Lung (tissue), 12 donors: ENCODE measurements around the gene SWAP70. TPM values are rescaled to one million over a fixed set of nuclear protein-coding genes. Genes with fewer than 3 reads are reported as not detected.
A peak's percentile ranks its signal among the peaks of the same experiment; 100 is the strongest.

ENCODE experiments used
- ATAC-seq: fragments of 200-7000 bp; cut with Tn5 transposase; one replicate; pipeline ENCODE4 v1.9.1; 2020; ENCODE audit warnings: moderate number of reproducible peaks; ENCODE audit not compliant: insufficient read depth, low FRiP score
- DNase-seq, 3 donors: peaks; one replicate each; pipeline ENCODE4 v3.0.0-alpha.2; 2013 to 2017
- H3K27ac ChIP-seq, 2 donors: one replicate each; pipeline ENCODE4 v1.5.1; 2013; ENCODE audit warnings: mild to moderate bottlenecking in 2 of 2, moderate library complexity in 2 of 2, control low read depth in 1 of 2, inconsistent platforms in 1 of 2, low read depth in 1 of 2, low read length in 1 of 2
- H3K27me3 ChIP-seq, 3 donors: one replicate each; pipeline ENCODE4 v1.5.1; 2013; ENCODE audit warnings: low read length in 2 of 3; ENCODE audit not compliant: control insufficient read depth in 3 of 3, insufficient read depth in 3 of 3
- H3K36me3 ChIP-seq, 4 donors: one replicate each; pipeline ENCODE4 v1.5.1; 2013; ENCODE audit warnings: low read length in 4 of 4, mild to moderate bottlenecking in 1 of 4, moderate library complexity in 1 of 4; ENCODE audit not compliant: control insufficient read depth in 4 of 4, insufficient read depth in 4 of 4
- H3K4me1 ChIP-seq, 5 donors: one replicate each; pipeline ENCODE4 v1.5.1; 2013; ENCODE audit warnings: low read length in 5 of 5, mild to moderate bottlenecking in 2 of 5, moderate library complexity in 1 of 5; ENCODE audit not compliant: control insufficient read depth in 5 of 5, insufficient read depth in 5 of 5
- H3K4me3 ChIP-seq: one replicate; pipeline ENCODE4 v1.5.1; 2013; ENCODE audit warnings: mild to moderate bottlenecking, control low read depth, moderate library complexity
- H3K9ac ChIP-seq, 2 donors: one replicate each; pipeline ENCODE4 v1.5.1; 2013; ENCODE audit warnings: low read length in 2 of 2, control low read depth in 1 of 2; ENCODE audit not compliant: insufficient read depth in 1 of 2
- H3K9me3 ChIP-seq, 4 donors: one replicate each; pipeline ENCODE4 v1.5.1; 2013; ENCODE audit warnings: low read length in 3 of 4, mild to moderate bottlenecking in 1 of 4, moderate library complexity in 1 of 4; ENCODE audit not compliant: control insufficient read depth in 4 of 4, insufficient read depth in 3 of 4
- CTCF ChIP-seq: IDR thresholded peaks from 2 replicates; pipeline ENCODE4 v1.5.1; 2012; ENCODE audit warnings: mild to moderate bottlenecking; ENCODE audit errors: control extremely low read depth, extremely low read depth
- WGBS, 2 donors: extraction: QIAGEN DNeasy Blood & Tissue Kit; methylation state at CpG; one replicate each; pipeline ENCODE4 v1.1.7; 2013; 5-methylcytosine and 5-hydroxymethylcytosine counted together
- polyA plus RNA-seq, 2 donors: library from polyadenylated mRNA; stranded (reverse); fragments of 200-250 nt; gene quantifications; one replicate each; pipeline ENCODE4 v1.2.1, GENCODE V29; 2013
- total RNA-seq, 2 donors: library from RNA; depleted of rRNA in 1 of 2; stranded (reverse); fragments of >200 nt in 1 of 2; gene quantifications; one replicate each; pipeline ENCODE4 v1.2.1, GENCODE V29; 2014 to 2021
- donor health status: control.
- donor health status: control.
- donor health status: Bipolar disorder and iron deficiency.
- donor health status: healthy.
- donor health status: DM: yes; HTN: yes; CAD: no.

Gene SWAP70
- total and polyA plus RNA-seq, 4 donors, result 14.9 to 44.8 (median 35.9) TPM

- no peaks in the 10 kb centered on the region for H3K27me3 ChIP-seq
- WGBS, 2 donors, result 55 to 59% methylated on average over 6 of the region's 6 CpGs
- DNase-seq, result no peak
- H3K27ac ChIP-seq, result peak overlapping the region in 1 of 2 donors; percentile 62
- TF ChIP-seq CTCF, result no peak
- no peaks in the 10 kb centered on the region for H3K9me3 ChIP-seq
- peaks cover 0 to 8% (median 0%) of the 10 kb centered on the region in 5 donors for H3K4me1 ChIP-seq
- H3K9ac ChIP-seq, result no peak overlapping the region
- H3K4me3 ChIP-seq, result no peak overlapping the region
- peaks cover 2 to 15% (median 9%) of the 10 kb centered on the region in 4 donors for H3K36me3 ChIP-seq
- ATAC-seq, result no peak
Observed at GRCh38 chr11:9774591-9775397, 110.9 kb downstream of the SWAP70 start.

GRCh38 chr11:9775398-9775779, 111.5 kb downstream of the SWAP70 start:
- H3K4me1 ChIP-seq, result peaks cover 0 to 8% (median 0%) of the 10 kb centered on the region in 5 donors
- H3K27ac ChIP-seq, result peak overlapping the region in 1 of 2 donors; percentile 62
- DNase-seq (no peak), ATAC-seq (no peak)
- H3K4me3 ChIP-seq, result no peak overlapping the region
- H3K9ac ChIP-seq, result no peak overlapping the region
- no peak for TF ChIP-seq CTCF
- H3K27me3 ChIP-seq, result no peaks in the 10 kb centered on the region
- 50 to 56% methylated on average over 2 of the region's 2 CpGs for WGBS, 2 donors
- H3K9me3 ChIP-seq, result no peaks in the 10 kb centered on the region
- peaks cover 8 to 20% (median 12%) of the 10 kb centered on the region in 4 donors for H3K36me3 ChIP-seq

- no peaks in the 10 kb centered on the region for H3K9me3 ChIP-seq
- H3K4me3 ChIP-seq, result no peak overlapping the region
- H3K9ac ChIP-seq, result no peak overlapping the region
- peaks cover 0 to 8% (median 0%) of the 10 kb centered on the region in 5 donors for H3K4me1 ChIP-seq
- no peak for TF ChIP-seq CTCF
- WGBS, 2 donors, result 88 to 97% methylated on average over 1 of the region's 1 CpG
- H3K27ac ChIP-seq, result no peak overlapping the region
- H3K36me3 ChIP-seq, result peaks cover 13 to 28% (median 18%) of the 10 kb centered on the region in 4 donors
- H3K27me3 ChIP-seq, result no peaks in the 10 kb centered on the region
- ATAC-seq (no peak), DNase-seq (no peak)
Observed at GRCh38 chr11:9776203-9776602, 112.3 kb downstream of the SWAP70 start.
